GM12874 (cell line): ENCODE data around the gene PHAX.

Experiments
- CTCF ChIP-seq: IDR thresholded peaks from 2 replicates; pipeline ENCODE4 v1.5.1; 2011; ENCODE audit warnings: low read depth, mild to moderate bottlenecking, control low read depth, low read length, moderate library complexity; ENCODE audit not compliant: insufficient read depth

The PHAX gene

GRCh38 chr5:126600631-126601511 is at the start of gene PHAX:
PHAX (plus strand) TSS chr5:126600947; CDS start chr5:126600963, 16 bp downstream.
- TF ChIP-seq CTCF, result peak; percentile 92

GRCh38 chr5:126552614-126553013 is 48.1 kb upstream of the PHAX start:
- no peak for TF ChIP-seq CTCF

- no peak for TF ChIP-seq CTCF
Measured at GRCh38 chr5:126561908-126562307, 38.8 kb upstream of the PHAX start.

- TF ChIP-seq CTCF, result no peak
Measured at GRCh38 chr5:126562823-126563222, 37.9 kb upstream of the PHAX start.

GRCh38 chr5:126568206-126568755 is 32.5 kb upstream of the PHAX start:
- no peak for TF ChIP-seq CTCF

GRCh38 chr5:126575644-126576043 is 25.1 kb upstream of the PHAX start:
- no peak for TF ChIP-seq CTCF

- no peak for TF ChIP-seq CTCF
Measured at GRCh38 chr5:126576974-126577373, 23.8 kb upstream of the PHAX start.
